Gastroesophageal sphincter (tissue), 3 donors: ENCODE results near the gene GPAT3.

Experiments
- CTCF ChIP-seq, 4 experiments: fragments of 200-600 bp in 2 of 4; fragments of 450-650 bp in 2 of 4; sonication (generic) in 1 of 4; IDR thresholded peaks; one replicate each; pipeline ENCODE4 v1.5.1; 2017 to 2019; ENCODE audit warnings: antibody characterized with exemption in 4 of 4, mild to moderate bottlenecking in 2 of 4, moderate library complexity in 2 of 4
- EP300 ChIP-seq: sonication (generic); formaldehyde crosslinking; IDR thresholded peaks from one replicate; pipeline ENCODE4 v1.6.1; 2017; ENCODE audit warnings: antibody characterized with exemption, mild to moderate bottlenecking
- POLR2A ChIP-seq, 2 donors: fragments of 450-650 bp; IDR thresholded peaks; one replicate each; pipeline ENCODE4 v1.6.1; 2017; ENCODE audit warnings: antibody characterized with exemption in 2 of 2, mild to moderate bottlenecking in 2 of 2, moderate library complexity in 1 of 2
- POLR2AphosphoS5 ChIP-seq: sonication (generic); formaldehyde crosslinking; IDR thresholded peaks from one replicate; pipeline ENCODE4 v1.6.1; 2017; ENCODE audit warnings: antibody characterized with exemption

- TF ChIP-seq POLR2A (IDR thresholded peaks at IDR 0.05), result no peak
- no peak for TF ChIP-seq CTCF (IDR thresholded peaks at IDR 0.05)
- no peak for TF ChIP-seq POLR2AphosphoS5
- TF ChIP-seq EP300, result no peak
Measured at GRCh38 chr4:83591730-83592129, 55.8 kb downstream of the GPAT3 start.
